ENCODE results near the gene TMEM141.
"Not testable (repeated sequence)": the region's sequence is repeated elsewhere in the genome, so short reads cannot be mapped to it uniquely, and the experiment has no call there.

The TMEM141 gene

GRCh38 chr9:136840140-136840876 lies 49.2 kb downstream of the TMEM141 start:
- ChIA-PET CTCF (interaction anchor here (0.6 to 1.4 kb wide), 5 partner anchors 28 to 320 kb away, joined by 3 to 7 read pairs (median 3); partner anchors contain the start of gene NPDC1), POLR2A (ENCODE audit: low non-redundant PET) (interaction anchor here (0.6 kb wide), 1 partner anchor 108 kb away, joined by 3 read pairs; no protein-coding TSS in a partner anchor)
- no peak for TF ChIP-seq CTCF (conservative IDR thresholded peaks at IDR 0.05; ENCODE audit: low read depth)
- peak; percentile 27 for DNase-seq (ENCODE audit: low spot score)
- peak overlapping the region; percentile 90 for H3K27ac ChIP-seq

- peak; percentile 38 for DNase-seq (ENCODE audit: low spot score)
- ChIA-PET CTCF (interaction anchor here (0.6 to 1.4 kb wide), 5 partner anchors 22 to 1925 kb away, joined by 3 to 6 read pairs (median 3); partner anchors contain the start of gene NPDC1), POLR2A (ENCODE audit: low non-redundant PET) (interaction anchor here (0.6 to 1.1 kb wide), 2 partner anchors 18 to 109 kb away, joined by 3 to 6 read pairs; no protein-coding TSS in a partner anchor)
- peak overlapping the region; percentile 90 for H3K27ac ChIP-seq
- no peak for TF ChIP-seq CTCF (conservative IDR thresholded peaks at IDR 0.05; ENCODE audit: low read depth)
These were observed 49.9 kb downstream of the TMEM141 start for GRCh38 chr9:136840877-136841645.

DNA sequence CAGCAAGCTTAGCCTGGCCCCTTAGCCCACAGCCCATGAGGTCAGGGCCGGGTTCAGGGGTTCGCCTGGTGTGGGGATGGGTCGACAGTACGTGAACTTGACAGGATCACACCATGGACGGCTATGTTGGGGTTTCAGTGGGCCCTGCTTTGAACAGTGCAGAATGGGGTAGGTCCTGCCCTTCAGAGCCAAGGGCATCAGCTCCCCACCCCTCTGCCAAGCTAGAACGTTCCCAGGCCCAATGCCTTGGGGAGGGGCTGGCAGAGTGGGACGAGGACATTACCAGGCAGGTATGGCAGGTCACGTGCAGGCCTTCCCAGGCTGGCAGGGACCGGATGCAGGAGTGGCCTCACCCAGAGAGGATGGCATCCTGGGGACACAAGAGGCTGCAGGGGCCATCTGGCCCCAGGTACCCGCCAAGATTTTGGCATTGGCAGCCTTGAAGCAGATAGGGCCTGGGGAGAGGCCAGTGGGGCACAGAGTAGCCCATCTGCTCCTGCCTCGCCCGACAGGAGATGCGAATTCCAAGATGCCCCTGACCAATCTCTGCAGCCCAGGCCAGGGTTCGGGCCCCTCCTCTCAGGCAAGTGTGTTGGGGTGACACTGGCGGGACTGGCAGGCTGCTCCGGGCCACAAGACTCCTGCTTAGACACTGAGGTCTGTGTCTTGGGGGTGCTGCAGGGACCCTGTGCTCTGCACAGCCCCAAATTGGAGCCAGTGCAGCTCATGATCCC lies 50.7 kb downstream of the TMEM141 start:
- ChIA-PET POLR2A (ENCODE audit: low non-redundant PET) (interaction anchor here (1.1 kb wide), 1 partner anchor 17 kb away, joined by 6 read pairs; no protein-coding TSS in a partner anchor), CTCF (interaction anchor here (0.6 to 2.7 kb wide), 11 partner anchors 9 to 1926 kb away, joined by 3 to 25 read pairs (median 5); no protein-coding TSS in a partner anchor)
- H3K27ac ChIP-seq = peak overlapping the region; percentile 90
- not testable (repeated sequence) for DNase-seq (ENCODE audit: low spot score)

GRCh38 chr9:136842380-136842948 lies 51.3 kb downstream of the TMEM141 start, which contains the start of gene AJM1:
Gene AJM1, plus strand, starts transcription at chr9:136842478. Its CDS starts 1,937 bp downstream, at chr9:136844415.
- peak; percentile 71 for DNase-seq (ENCODE audit: low spot score)
- TF ChIP-seq CTCF (conservative IDR thresholded peaks at IDR 0.05; ENCODE audit: low read depth) = peak; percentile 96
- CTCF ChIA-PET = interaction anchor here (0.6 to 2.7 kb wide), 15 partner anchors 9 to 193 kb away, joined by 3 to 25 read pairs (median 4); partner anchors contain the start of gene RABL6
- H3K27ac ChIP-seq = peak within 1 kb of the TSS; percentile 90
- POLR2A ChIA-PET (ENCODE audit: low non-redundant PET) = interaction anchor here (0.5 to 1.1 kb wide), 2 partner anchors 17 to 43 kb away, joined by 3 to 6 read pairs; no protein-coding TSS in a partner anchor
